ENCODE data around the gene GPR180. TPM values are rescaled to one million over a fixed set of nuclear protein-coding genes. Genes with fewer than 3 reads are reported as not detected.

GPR180 gene
- total and polyA plus RNA-seq, 2 experiments from 2014 or later, result 3.7 to 9.5 TPM

DNA sequence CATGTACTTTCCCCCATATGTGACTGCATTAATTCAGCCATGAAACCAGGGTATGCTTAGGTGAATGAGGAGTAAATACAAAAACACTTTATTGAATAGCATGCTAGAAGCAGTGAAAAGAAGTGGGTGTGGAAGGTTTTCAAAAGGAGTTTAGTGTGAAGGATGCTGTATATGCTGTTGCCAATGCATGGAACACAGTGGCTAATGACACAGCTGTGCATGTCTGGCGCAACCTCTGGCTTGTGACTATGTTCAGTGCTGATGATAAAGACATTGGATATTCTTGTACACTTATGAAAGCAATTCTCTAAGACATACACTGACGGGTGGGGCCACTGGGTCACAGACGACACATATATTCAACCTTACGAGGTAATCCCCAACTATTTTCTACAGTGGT, 55.5 kb downstream of the GPR180 start:
- Histone ChIP-seq H4K20me1 (replicated peaks; ENCODE audit: insufficient read depth) (no peaks in the 10 kb centered on the region), H3K79me2 (replicated peaks; ENCODE audit: insufficient read depth) (no peaks in the 10 kb centered on the region), H3F3A (replicated peaks; ENCODE audit: low read depth) (no peaks in the 10 kb centered on the region), H2AFZ (no peak overlapping the region), H3K9me2 (ENCODE audit: insufficient read depth) (no peaks in the 10 kb centered on the region), H3K4me1 (ENCODE audit: insufficient read depth) (peaks cover 6% of the 10 kb centered on the region; the same call in 1 of the 2 replicates), H3K27me3 (ENCODE audit: insufficient read depth) (no peaks in the 10 kb centered on the region), H3K4me2 (no peak overlapping the region), H3K27ac (ENCODE audit: low read depth) (no peak overlapping the region), H3K4me3 (no peak overlapping the region), H3K36me3 (ENCODE audit: insufficient read depth) (no peaks in the 10 kb centered on the region)
- Mint-ChIP-seq H3K9me3 (peaks cover 8% of the 10 kb centered on the region), H3K4me3 (no peak overlapping the region), H3K36me3 (ENCODE audit: low read depth) (peaks cover 7% of the 10 kb centered on the region; the same call in 1 of the 3 replicates), H3K4me1 (peaks cover 20% of the 10 kb centered on the region), H3K27ac (no peak overlapping the region), H3K27me3 (ENCODE audit: insufficient read depth, low read depth, poor library complexity) (peaks cover 7% of the 10 kb centered on the region)
- TF ChIP-seq STAT1 (IDR thresholded peaks at IDR 0.05; ENCODE audit: unreplicated experiment) (no peak), ZNF331 (CRISPR knock-in tag; IDR thresholded peaks at IDR 0.05; ENCODE audit: low read depth) (no peak), EZH2 (IDR thresholded peaks at IDR 0.05; ENCODE audit: low read depth, unreplicated experiment) (no peak), POLR2AphosphoS5 (IDR thresholded peaks at IDR 0.05; ENCODE audit: low read depth) (no peak), NANOG (IDR thresholded peaks at IDR 0.05; ENCODE audit: borderline replicate concordance) (no peak), EZH2phosphoT487 (IDR thresholded peaks at IDR 0.05; ENCODE audit: unreplicated experiment) (no peak), ZNF114 (CRISPR knock-in tag; IDR thresholded peaks at IDR 0.05) (no peak), CREB1 (CRISPR knock-in tag; IDR thresholded peaks at IDR 0.05; ENCODE audit: low read depth) (no peak), JUNB (IDR thresholded peaks at IDR 0.05; ENCODE audit: unreplicated experiment) (no peak)
- TF ChIP-seq, protein P1, sequence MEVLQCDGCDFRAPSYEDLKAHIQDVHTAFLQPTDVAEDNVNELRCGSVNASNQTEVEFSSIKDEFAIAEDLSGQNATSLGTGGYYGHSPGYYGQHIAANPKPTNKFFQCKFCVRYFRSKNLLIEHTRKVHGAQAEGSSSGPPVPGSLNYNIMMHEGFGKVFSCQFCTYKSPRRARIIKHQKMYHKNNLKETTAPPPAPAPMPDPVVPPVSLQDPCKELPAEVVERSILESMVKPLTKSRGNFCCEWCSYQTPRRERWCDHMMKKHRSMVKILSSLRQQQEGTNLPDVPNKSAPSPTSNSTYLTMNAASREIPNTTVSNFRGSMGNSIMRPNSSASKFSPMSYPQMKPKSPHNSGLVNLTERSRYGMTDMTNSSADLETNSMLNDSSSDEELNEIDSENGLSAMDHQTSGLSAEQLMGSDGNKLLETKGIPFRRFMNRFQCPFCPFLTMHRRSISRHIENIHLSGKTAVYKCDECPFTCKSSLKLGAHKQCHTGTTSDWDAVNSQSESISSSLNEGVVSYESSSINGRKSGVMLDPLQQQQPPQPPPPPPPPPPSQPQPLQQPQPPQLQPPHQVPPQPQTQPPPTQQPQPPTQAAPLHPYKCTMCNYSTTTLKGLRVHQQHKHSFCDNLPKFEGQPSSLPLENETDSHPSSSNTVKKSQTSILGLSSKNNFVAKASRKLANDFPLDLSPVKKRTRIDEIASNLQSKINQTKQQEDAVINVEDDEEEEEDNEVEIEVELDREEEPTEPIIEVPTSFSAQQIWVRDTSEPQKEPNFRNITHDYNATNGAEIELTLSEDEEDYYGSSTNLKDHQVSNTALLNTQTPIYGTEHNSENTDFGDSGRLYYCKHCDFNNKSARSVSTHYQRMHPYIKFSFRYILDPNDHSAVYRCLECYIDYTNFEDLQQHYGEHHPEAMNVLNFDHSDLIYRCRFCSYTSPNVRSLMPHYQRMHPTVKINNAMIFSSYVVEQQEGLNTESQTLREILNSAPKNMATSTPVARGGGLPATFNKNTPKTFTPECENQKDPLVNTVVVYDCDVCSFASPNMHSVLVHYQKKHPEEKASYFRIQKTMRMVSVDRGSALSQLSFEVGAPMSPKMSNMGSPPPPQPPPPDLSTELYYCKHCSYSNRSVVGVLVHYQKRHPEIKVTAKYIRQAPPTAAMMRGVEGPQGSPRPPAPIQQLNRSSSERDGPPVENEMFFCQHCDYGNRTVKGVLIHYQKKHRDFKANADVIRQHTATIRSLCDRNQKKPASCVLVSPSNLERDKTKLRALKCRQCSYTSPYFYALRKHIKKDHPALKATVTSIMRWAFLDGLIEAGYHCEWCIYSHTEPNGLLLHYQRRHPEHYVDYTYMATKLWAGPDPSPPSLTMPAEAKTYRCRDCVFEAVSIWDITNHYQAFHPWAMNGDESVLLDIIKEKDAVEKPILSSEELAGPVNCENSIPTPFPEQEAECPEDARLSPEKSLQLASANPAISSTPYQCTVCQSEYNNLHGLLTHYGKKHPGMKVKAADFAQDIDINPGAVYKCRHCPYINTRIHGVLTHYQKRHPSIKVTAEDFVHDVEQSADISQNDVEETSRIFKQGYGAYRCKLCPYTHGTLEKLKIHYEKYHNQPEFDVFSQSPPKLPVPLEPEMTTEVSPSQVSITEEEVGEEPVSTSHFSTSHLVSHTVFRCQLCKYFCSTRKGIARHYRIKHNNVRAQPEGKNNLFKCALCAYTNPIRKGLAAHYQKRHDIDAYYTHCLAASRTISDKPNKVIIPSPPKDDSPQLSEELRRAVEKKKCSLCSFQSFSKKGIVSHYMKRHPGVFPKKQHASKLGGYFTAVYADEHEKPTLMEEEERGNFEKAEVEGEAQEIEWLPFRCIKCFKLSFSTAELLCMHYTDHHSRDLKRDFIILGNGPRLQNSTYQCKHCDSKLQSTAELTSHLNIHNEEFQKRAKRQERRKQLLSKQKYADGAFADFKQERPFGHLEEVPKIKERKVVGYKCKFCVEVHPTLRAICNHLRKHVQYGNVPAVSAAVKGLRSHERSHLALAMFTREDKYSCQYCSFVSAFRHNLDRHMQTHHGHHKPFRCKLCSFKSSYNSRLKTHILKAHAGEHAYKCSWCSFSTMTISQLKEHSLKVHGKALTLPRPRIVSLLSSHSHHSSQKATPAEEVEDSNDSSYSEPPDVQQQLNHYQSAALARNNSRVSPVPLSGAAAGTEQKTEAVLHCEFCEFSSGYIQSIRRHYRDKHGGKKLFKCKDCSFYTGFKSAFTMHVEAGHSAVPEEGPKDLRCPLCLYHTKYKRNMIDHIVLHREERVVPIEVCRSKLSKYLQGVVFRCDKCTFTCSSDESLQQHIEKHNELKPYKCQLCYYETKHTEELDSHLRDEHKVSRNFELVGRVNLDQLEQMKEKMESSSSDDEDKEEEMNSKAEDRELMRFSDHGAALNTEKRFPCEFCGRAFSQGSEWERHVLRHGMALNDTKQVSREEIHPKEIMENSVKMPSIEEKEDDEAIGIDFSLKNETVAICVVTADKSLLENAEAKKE (CRISPR knock-in tag; IDR thresholded peaks at IDR 0.05), result no peak
- TF ChIP-seq, protein P2, sequence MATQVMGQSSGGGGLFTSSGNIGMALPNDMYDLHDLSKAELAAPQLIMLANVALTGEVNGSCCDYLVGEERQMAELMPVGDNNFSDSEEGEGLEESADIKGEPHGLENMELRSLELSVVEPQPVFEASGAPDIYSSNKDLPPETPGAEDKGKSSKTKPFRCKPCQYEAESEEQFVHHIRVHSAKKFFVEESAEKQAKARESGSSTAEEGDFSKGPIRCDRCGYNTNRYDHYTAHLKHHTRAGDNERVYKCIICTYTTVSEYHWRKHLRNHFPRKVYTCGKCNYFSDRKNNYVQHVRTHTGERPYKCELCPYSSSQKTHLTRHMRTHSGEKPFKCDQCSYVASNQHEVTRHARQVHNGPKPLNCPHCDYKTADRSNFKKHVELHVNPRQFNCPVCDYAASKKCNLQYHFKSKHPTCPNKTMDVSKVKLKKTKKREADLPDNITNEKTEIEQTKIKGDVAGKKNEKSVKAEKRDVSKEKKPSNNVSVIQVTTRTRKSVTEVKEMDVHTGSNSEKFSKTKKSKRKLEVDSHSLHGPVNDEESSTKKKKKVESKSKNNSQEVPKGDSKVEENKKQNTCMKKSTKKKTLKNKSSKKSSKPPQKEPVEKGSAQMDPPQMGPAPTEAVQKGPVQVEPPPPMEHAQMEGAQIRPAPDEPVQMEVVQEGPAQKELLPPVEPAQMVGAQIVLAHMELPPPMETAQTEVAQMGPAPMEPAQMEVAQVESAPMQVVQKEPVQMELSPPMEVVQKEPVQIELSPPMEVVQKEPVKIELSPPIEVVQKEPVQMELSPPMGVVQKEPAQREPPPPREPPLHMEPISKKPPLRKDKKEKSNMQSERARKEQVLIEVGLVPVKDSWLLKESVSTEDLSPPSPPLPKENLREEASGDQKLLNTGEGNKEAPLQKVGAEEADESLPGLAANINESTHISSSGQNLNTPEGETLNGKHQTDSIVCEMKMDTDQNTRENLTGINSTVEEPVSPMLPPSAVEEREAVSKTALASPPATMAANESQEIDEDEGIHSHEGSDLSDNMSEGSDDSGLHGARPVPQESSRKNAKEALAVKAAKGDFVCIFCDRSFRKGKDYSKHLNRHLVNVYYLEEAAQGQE (IDR thresholded peaks at IDR 0.05; ENCODE audit: unreplicated experiment), result no peak
- TF ChIP-seq, protein P3, sequence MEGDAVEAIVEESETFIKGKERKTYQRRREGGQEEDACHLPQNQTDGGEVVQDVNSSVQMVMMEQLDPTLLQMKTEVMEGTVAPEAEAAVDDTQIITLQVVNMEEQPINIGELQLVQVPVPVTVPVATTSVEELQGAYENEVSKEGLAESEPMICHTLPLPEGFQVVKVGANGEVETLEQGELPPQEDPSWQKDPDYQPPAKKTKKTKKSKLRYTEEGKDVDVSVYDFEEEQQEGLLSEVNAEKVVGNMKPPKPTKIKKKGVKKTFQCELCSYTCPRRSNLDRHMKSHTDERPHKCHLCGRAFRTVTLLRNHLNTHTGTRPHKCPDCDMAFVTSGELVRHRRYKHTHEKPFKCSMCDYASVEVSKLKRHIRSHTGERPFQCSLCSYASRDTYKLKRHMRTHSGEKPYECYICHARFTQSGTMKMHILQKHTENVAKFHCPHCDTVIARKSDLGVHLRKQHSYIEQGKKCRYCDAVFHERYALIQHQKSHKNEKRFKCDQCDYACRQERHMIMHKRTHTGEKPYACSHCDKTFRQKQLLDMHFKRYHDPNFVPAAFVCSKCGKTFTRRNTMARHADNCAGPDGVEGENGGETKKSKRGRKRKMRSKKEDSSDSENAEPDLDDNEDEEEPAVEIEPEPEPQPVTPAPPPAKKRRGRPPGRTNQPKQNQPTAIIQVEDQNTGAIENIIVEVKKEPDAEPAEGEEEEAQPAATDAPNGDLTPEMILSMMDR (conservative IDR thresholded peaks at IDR 0.05; ENCODE audit: low read depth in 2 of 2), result no peak
- TF ChIP-seq, protein P4, sequence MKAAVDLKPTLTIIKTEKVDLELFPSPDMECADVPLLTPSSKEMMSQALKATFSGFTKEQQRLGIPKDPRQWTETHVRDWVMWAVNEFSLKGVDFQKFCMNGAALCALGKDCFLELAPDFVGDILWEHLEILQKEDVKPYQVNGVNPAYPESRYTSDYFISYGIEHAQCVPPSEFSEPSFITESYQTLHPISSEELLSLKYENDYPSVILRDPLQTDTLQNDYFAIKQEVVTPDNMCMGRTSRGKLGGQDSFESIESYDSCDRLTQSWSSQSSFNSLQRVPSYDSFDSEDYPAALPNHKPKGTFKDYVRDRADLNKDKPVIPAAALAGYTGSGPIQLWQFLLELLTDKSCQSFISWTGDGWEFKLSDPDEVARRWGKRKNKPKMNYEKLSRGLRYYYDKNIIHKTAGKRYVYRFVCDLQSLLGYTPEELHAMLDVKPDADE (IDR thresholded peaks at IDR 0.05), result no peak
- DNase-seq (ENCODE audit: low spot score) (no peak), ATAC-seq (no peak)
